Measurements from ENCODE around the gene TRAF3.

- TF ChIP-seq CTCF (conservative IDR thresholded peaks at IDR 0.05 in 1 of 2, IDR thresholded peaks at IDR 0.05 in 1 of 2; ENCODE audit: extremely low read depth in 1 of 2, insufficient read depth in 1 of 2, low read depth in 1 of 2, low read length in 2 of 2): no peak
- TF ChIP-seq EZH2 (IDR thresholded peaks at IDR 0.05; ENCODE audit: borderline replicate concordance, low read length): no peak
Observed at GRCh38 chr14:102873131-102873530, 95.9 kb downstream of the TRAF3 start.
